Hepatocyte (in vitro differentiated cells): ENCODE results near the gene CXCR5.

ENCODE experiments used
- EZH2 ChIP-seq: fragments of 200-600 bp; sonication (generic); IDR thresholded peaks from 2 replicates; pipeline ENCODE4 v1.6.1; 2016; ENCODE audit warnings: antibody characterized with exemption, mild to moderate bottlenecking, borderline replicate concordance
- EZH2phosphoT487 ChIP-seq: fragments of 200-600 bp; sonication (generic); IDR thresholded peaks from one replicate; pipeline ENCODE4 v1.6.1; 2018; ENCODE audit warnings: antibody characterized with exemption, mild to moderate bottlenecking, low read depth, moderate library complexity; ENCODE audit not compliant: unreplicated experiment, severe bottlenecking
- TF ChIP-seq, protein P1 (sequence below): fragments of 200-600 bp; sonication (generic); IDR thresholded peaks from 2 replicates; pipeline ENCODE4 v1.5.1; 2016; ENCODE audit warnings: antibody characterized with exemption, mild to moderate bottlenecking; ENCODE audit not compliant: poor library complexity

DNA sequence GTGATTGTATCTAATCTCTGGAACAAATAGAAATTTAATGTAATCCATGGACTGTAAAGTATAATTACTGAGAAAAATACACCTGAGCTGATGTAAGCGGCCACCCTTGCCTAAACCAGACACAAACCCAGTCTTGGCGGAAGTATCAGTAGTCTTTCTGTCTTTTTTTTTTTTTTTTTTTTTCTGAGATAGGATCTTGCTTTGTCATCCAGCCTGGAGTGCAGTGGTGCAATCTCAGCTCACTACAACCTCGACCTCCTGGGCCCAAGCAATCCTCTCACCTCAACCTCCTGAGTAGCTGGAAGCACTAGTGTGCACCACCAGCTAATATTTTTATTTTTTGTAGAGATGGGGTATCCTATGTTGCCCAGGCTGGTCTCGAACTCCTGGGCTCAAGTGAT is 5.5 kb upstream of the CXCR5 start:
- TF ChIP-seq, protein P1, sequence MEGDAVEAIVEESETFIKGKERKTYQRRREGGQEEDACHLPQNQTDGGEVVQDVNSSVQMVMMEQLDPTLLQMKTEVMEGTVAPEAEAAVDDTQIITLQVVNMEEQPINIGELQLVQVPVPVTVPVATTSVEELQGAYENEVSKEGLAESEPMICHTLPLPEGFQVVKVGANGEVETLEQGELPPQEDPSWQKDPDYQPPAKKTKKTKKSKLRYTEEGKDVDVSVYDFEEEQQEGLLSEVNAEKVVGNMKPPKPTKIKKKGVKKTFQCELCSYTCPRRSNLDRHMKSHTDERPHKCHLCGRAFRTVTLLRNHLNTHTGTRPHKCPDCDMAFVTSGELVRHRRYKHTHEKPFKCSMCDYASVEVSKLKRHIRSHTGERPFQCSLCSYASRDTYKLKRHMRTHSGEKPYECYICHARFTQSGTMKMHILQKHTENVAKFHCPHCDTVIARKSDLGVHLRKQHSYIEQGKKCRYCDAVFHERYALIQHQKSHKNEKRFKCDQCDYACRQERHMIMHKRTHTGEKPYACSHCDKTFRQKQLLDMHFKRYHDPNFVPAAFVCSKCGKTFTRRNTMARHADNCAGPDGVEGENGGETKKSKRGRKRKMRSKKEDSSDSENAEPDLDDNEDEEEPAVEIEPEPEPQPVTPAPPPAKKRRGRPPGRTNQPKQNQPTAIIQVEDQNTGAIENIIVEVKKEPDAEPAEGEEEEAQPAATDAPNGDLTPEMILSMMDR: no peak
- TF ChIP-seq EZH2 (no peak), EZH2phosphoT487 (no peak)
